ENCODE data around the gene ZNF436. TPM values are rescaled to one million over a fixed set of nuclear protein-coding genes. Genes with fewer than 3 reads are reported as not detected.
A peak's percentile ranks its signal among the peaks of the same experiment; 100 is the strongest.

Gene ZNF436
- total RNA-seq, 1 experiment from 2014 or later = 16.0 TPM

DNA sequence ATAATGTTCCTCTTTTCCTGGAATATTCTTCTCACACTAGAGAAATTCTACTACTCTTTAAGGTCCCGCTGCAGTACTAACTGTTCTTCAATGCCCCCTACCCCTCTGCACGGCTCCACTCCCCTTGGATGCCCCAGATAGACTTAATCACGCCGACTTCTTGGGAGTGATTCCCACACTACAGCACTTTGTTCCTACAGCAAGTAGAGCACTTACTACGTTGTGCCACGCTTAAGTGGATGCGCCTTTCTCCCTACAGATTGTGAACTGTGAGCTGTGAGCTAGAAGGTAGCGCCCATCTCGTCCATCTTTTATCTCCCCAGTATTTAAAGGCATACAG lies 2.2 kb downstream of the ZNF436 start:
- intact Hi-C loops (cut with micrococcal nuclease; ENCODE audit: unreplicated experiment) = no loop called here
- no TSS peak for BruUV-seq (replicated peaks)

DNA sequence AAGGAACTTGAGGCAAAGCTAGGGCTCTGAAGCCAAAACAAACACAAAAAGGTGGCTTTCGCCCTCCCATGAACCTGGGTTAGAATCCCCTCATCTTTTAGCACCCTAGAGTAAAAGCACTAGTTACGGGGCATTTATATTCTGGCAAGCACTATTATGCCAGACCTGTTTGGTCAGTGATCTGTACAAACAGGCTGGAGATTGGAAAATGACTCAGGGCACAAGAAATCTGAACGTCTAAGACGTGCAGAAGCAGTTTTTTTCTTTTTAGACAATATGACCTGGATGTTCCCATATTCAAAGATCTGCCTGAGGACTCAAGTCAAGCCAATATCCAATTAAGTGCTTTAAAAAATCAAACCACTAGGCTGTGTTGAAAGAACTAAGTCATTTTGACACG lies 3.0 kb downstream of the ZNF436 start:
- no TSS peak for BruUV-seq (replicated peaks)
- ChIA-PET CTCF (no interaction called here), POLR2A (no interaction called here)
- no peaks in the 10 kb centered on the region for H3K27me3 ChIP-seq (ENCODE audit: control insufficient read depth, insufficient read depth, low read length)
- intact Hi-C loops (cut with micrococcal nuclease; ENCODE audit: unreplicated experiment) (no loop called here), in situ Hi-C loops (cut with HindIII; ENCODE audit: low pct_unique_long_range_greater_than_20kb, low sequenced_read_pairs) (no loop called here)
- peak overlapping the region; percentile 92 to 100 for H3K4me3 ChIP-seq (ENCODE audit: low read depth in 2 of 2, low read length in 2 of 2)
- H3K27ac ChIP-seq (ENCODE audit: low read length) = 0 out of 2 replicates have a peak overlapping the region, but pooled peaks have one; percentile 36
- peaks cover 46% of the 10 kb centered on the region for H3K9me3 ChIP-seq (ENCODE audit: control insufficient read depth, insufficient read depth, low read depth, low read length)
- DNase-seq (ENCODE audit: low read depth, low spot score) = no peak
- peaks cover 22% of the 10 kb centered on the region for H3K4me1 ChIP-seq (ENCODE audit: control insufficient read depth, insufficient read depth, low read length)
- peaks cover 15% of the 10 kb centered on the region for H3K36me3 ChIP-seq (ENCODE audit: control insufficient read depth, insufficient read depth, low read length)
- ATAC-seq = no peak
- TF ChIP-seq, protein P1, sequence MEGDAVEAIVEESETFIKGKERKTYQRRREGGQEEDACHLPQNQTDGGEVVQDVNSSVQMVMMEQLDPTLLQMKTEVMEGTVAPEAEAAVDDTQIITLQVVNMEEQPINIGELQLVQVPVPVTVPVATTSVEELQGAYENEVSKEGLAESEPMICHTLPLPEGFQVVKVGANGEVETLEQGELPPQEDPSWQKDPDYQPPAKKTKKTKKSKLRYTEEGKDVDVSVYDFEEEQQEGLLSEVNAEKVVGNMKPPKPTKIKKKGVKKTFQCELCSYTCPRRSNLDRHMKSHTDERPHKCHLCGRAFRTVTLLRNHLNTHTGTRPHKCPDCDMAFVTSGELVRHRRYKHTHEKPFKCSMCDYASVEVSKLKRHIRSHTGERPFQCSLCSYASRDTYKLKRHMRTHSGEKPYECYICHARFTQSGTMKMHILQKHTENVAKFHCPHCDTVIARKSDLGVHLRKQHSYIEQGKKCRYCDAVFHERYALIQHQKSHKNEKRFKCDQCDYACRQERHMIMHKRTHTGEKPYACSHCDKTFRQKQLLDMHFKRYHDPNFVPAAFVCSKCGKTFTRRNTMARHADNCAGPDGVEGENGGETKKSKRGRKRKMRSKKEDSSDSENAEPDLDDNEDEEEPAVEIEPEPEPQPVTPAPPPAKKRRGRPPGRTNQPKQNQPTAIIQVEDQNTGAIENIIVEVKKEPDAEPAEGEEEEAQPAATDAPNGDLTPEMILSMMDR (IDR thresholded peaks at IDR 0.05) = no peak
- TF ChIP-seq, protein P2, sequence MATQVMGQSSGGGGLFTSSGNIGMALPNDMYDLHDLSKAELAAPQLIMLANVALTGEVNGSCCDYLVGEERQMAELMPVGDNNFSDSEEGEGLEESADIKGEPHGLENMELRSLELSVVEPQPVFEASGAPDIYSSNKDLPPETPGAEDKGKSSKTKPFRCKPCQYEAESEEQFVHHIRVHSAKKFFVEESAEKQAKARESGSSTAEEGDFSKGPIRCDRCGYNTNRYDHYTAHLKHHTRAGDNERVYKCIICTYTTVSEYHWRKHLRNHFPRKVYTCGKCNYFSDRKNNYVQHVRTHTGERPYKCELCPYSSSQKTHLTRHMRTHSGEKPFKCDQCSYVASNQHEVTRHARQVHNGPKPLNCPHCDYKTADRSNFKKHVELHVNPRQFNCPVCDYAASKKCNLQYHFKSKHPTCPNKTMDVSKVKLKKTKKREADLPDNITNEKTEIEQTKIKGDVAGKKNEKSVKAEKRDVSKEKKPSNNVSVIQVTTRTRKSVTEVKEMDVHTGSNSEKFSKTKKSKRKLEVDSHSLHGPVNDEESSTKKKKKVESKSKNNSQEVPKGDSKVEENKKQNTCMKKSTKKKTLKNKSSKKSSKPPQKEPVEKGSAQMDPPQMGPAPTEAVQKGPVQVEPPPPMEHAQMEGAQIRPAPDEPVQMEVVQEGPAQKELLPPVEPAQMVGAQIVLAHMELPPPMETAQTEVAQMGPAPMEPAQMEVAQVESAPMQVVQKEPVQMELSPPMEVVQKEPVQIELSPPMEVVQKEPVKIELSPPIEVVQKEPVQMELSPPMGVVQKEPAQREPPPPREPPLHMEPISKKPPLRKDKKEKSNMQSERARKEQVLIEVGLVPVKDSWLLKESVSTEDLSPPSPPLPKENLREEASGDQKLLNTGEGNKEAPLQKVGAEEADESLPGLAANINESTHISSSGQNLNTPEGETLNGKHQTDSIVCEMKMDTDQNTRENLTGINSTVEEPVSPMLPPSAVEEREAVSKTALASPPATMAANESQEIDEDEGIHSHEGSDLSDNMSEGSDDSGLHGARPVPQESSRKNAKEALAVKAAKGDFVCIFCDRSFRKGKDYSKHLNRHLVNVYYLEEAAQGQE (IDR thresholded peaks at IDR 0.05; ENCODE audit: insufficient read depth in 1 of 2, low read depth in 2 of 2, low read length in 1 of 2) = no peak
- TF ChIP-seq TCF7L2 (IDR thresholded peaks at IDR 0.05; ENCODE audit: low read depth, low read length) = no peak
- no peak for TF ChIP-seq SIN3A (IDR thresholded peaks at IDR 0.05; ENCODE audit: borderline replicate concordance, insufficient read depth, low read depth, low read length)
- TF ChIP-seq POLR2AphosphoS5 (IDR thresholded peaks at IDR 0.05; ENCODE audit: low read depth, low read length) = no peak

More for the DNA sequence above, 2.2 kb downstream of the ZNF436 start:
- in situ Hi-C loops (cut with HindIII; ENCODE audit: low pct_unique_long_range_greater_than_20kb, low sequenced_read_pairs) = no loop called here
- CTCF ChIA-PET = interaction anchor here (1.5 to 2.0 kb wide), 2 partner anchors 23 to 37 kb away, joined by 3 to 7 read pairs; partner anchors contain the start of gene HNRNPR
- no peak for TF ChIP-seq POLR2AphosphoS5 (IDR thresholded peaks at IDR 0.05; ENCODE audit: low read depth, low read length)
- TF ChIP-seq, protein P1 (IDR thresholded peaks at IDR 0.05) = no peak
- TF ChIP-seq SIN3A (IDR thresholded peaks at IDR 0.05; ENCODE audit: borderline replicate concordance, insufficient read depth, low read depth, low read length) = no peak
- TF ChIP-seq TCF7L2 (IDR thresholded peaks at IDR 0.05; ENCODE audit: low read depth, low read length) = no peak
- TF ChIP-seq, protein P2 (IDR thresholded peaks at IDR 0.05; ENCODE audit: insufficient read depth in 1 of 2, low read depth in 2 of 2, low read length in 1 of 2) = no peak
- peak overlapping the region; percentile 92 to 100 for H3K4me3 ChIP-seq (ENCODE audit: low read depth in 2 of 2, low read length in 2 of 2)
- POLR2A ChIA-PET = no interaction called here
- peaks cover 9% of the 10 kb centered on the region for H3K36me3 ChIP-seq (ENCODE audit: control insufficient read depth, insufficient read depth, low read length)
- DNase-seq (ENCODE audit: low read depth, low spot score) = no peak
- H3K27me3 ChIP-seq (ENCODE audit: control insufficient read depth, insufficient read depth, low read length) = no peaks in the 10 kb centered on the region
- peak overlapping the region; percentile 98 for H3K27ac ChIP-seq (ENCODE audit: low read length)
- ATAC-seq = no peak
- peaks cover 31% of the 10 kb centered on the region for H3K4me1 ChIP-seq (ENCODE audit: control insufficient read depth, insufficient read depth, low read length)
- peaks cover 38% of the 10 kb centered on the region for H3K9me3 ChIP-seq (ENCODE audit: control insufficient read depth, insufficient read depth, low read depth, low read length)
